HEK293 (cell line): ENCODE measurements around the gene MIB2.
"Not testable (repeated sequence)": the region's sequence is repeated elsewhere in the genome, so short reads cannot be mapped to it uniquely, and the experiment has no call there.

Experiments
- CTCF ChIA-PET: fragments of 350-600 bp; formaldehyde crosslinking; extraction: SDS; loops from one replicate; lab custom pipeline; 2021; ENCODE audit warnings: antibody characterized with exemption; lab: Yijun Ruan, JAX
- POLR2A ChIA-PET: fragments of 300-600 bp; formaldehyde crosslinking; extraction: SDS; loops from one replicate; lab custom pipeline; 2020; ENCODE audit warnings: antibody characterized with exemption, inconsistent platforms; lab: Yijun Ruan, JAX
- H3K27ac ChIP-seq: fragments of 200-500 bp; sonication (Bioruptor generic); 2 replicates; pipeline ENCODE4 v1.5.1; 2014; ENCODE audit warnings: low read depth, low read length, control low read depth, inconsistent platforms; ENCODE audit errors: extremely low read depth
- H3K36me3 ChIP-seq, 2 experiments: fragments of 200-500 bp in 1 of 2; sonication (Bioruptor generic) in 1 of 2; 1 replicate in 1 of 2; 2 replicates in 1 of 2; pipeline ENCODE4 v1.5.1; 2014 to 2017; ENCODE audit warnings: inconsistent platforms in 2 of 2, low read length in 2 of 2; ENCODE audit not compliant: control insufficient read depth in 2 of 2, insufficient read depth in 1 of 2
- H3K4me1 ChIP-seq: fragments of 200-500 bp; sonication (Bioruptor generic); 2 replicates; pipeline ENCODE4 v1.5.1; 2014; ENCODE audit warnings: mild to moderate bottlenecking, low read length, inconsistent platforms; ENCODE audit not compliant: control insufficient read depth, insufficient read depth
- H3K4me3 ChIP-seq: 2 replicates; pipeline ENCODE4 v1.5.1; 2011; ENCODE audit warnings: low read depth, mild to moderate bottlenecking, control low read depth, low read length, moderate library complexity
- H3K9me3 ChIP-seq: fragments of 200-500 bp; sonication (Bioruptor generic); 2 replicates; pipeline ENCODE4 v1.5.1; 2014; ENCODE audit warnings: low read depth, low read length, inconsistent platforms; ENCODE audit not compliant: control insufficient read depth, insufficient read depth
- GLIS1 ChIP-seq: fragments of 450-650 bp; formaldehyde crosslinking; IDR thresholded peaks from 2 replicates; pipeline ENCODE4 v1.5.1; 2016; ENCODE audit warnings: missing biosample characterization, missing genetic modification characterization
- KLF1 ChIP-seq: fragments of 450-650 bp; formaldehyde crosslinking; IDR thresholded peaks from 2 replicates; pipeline ENCODE4 v1.5.1; 2016; ENCODE audit warnings: missing biosample characterization, missing genetic modification characterization
- KLF16 ChIP-seq: fragments of 450-650 bp; formaldehyde crosslinking; IDR thresholded peaks from 2 replicates; pipeline ENCODE4 v1.5.1; 2017; ENCODE audit warnings: missing biosample characterization, missing genetic modification characterization
- SCRT1 ChIP-seq: fragments of 450-650 bp; formaldehyde crosslinking; IDR thresholded peaks from 2 replicates; pipeline ENCODE4 v1.5.1; 2016; ENCODE audit warnings: missing biosample characterization, missing genetic modification characterization, borderline replicate concordance
- WT1 ChIP-seq: fragments of 450-650 bp; formaldehyde crosslinking; IDR thresholded peaks from 2 replicates; pipeline ENCODE4 v1.5.1; 2016; ENCODE audit warnings: missing biosample characterization, missing genetic modification characterization
- ZBTB7A ChIP-seq: fragments of 450-650 bp; formaldehyde crosslinking; IDR thresholded peaks from 2 replicates; pipeline ENCODE4 v1.5.1; 2016; ENCODE audit warnings: low read depth, missing biosample characterization, missing genetic modification characterization
- ZFHX2 ChIP-seq: fragments of 450-650 bp; formaldehyde crosslinking; conservative IDR thresholded peaks from 2 replicates; pipeline ENCODE4 v1.5.1; 2016; ENCODE audit warnings: missing biosample characterization, missing genetic modification characterization
- ZFP37 ChIP-seq: fragments of 450-650 bp; formaldehyde crosslinking; IDR thresholded peaks from 2 replicates; pipeline ENCODE4 v1.5.1; 2016; ENCODE audit warnings: missing biosample characterization, missing genetic modification characterization
- ZNF121 ChIP-seq: fragments of 450-650 bp; formaldehyde crosslinking; IDR thresholded peaks from 2 replicates; pipeline ENCODE4 v1.5.1; 2016; ENCODE audit warnings: missing biosample characterization, missing genetic modification characterization
- ZNF157 ChIP-seq: fragments of 450-650 bp; formaldehyde crosslinking; IDR thresholded peaks from 2 replicates; pipeline ENCODE4 v1.5.1; 2016; ENCODE audit warnings: missing biosample characterization, missing genetic modification characterization
- ZNF221 ChIP-seq: fragments of 450-650 bp; formaldehyde crosslinking; IDR thresholded peaks from 2 replicates; pipeline ENCODE4 v1.5.1; 2017; ENCODE audit warnings: missing biosample characterization, missing genetic modification characterization, borderline replicate concordance
- ZNF292 ChIP-seq: fragments of 450-650 bp; formaldehyde crosslinking; IDR thresholded peaks from 2 replicates; pipeline ENCODE4 v1.5.1; 2016; ENCODE audit warnings: low read depth, missing biosample characterization, missing genetic modification characterization, borderline replicate concordance
- ZNF398 ChIP-seq: fragments of 450-650 bp; formaldehyde crosslinking; IDR thresholded peaks from 2 replicates; pipeline ENCODE4 v1.5.1; 2017; ENCODE audit warnings: missing biosample characterization, missing genetic modification characterization
- ZNF423 ChIP-seq: fragments of 450-650 bp; formaldehyde crosslinking; IDR thresholded peaks from 2 replicates; pipeline ENCODE4 v1.5.1; 2016; ENCODE audit warnings: missing biosample characterization, missing genetic modification characterization
- ZNF549 ChIP-seq: fragments of 450-650 bp; IDR thresholded peaks from 2 replicates; pipeline ENCODE4 v1.5.1; 2018; ENCODE audit warnings: missing biosample characterization, missing genetic modification characterization, mild to moderate bottlenecking, inconsistent platforms, moderate library complexity
- ZNF561 ChIP-seq: fragments of 450-650 bp; IDR thresholded peaks from 2 replicates; pipeline ENCODE4 v1.5.1; 2018; ENCODE audit warnings: missing biosample characterization, missing genetic modification characterization, borderline replicate concordance
- ZNF677 ChIP-seq: fragments of 450-650 bp; IDR thresholded peaks from 2 replicates; pipeline ENCODE4 v1.5.0; 2018; ENCODE audit warnings: missing biosample characterization, mild to moderate bottlenecking, missing genetic modification characterization, moderate library complexity
- ZNF768 ChIP-seq: fragments of 450-650 bp; formaldehyde crosslinking; IDR thresholded peaks from 2 replicates; pipeline ENCODE4 v1.5.1; 2018; ENCODE audit warnings: missing biosample characterization, mild to moderate bottlenecking, missing genetic modification characterization
- ZNF792 ChIP-seq: fragments of 450-650 bp; formaldehyde crosslinking; IDR thresholded peaks from 2 replicates; pipeline ENCODE4 v1.5.1; 2016; ENCODE audit warnings: missing biosample characterization, missing genetic modification characterization
- TF ChIP-seq, protein P1 (sequence below): fragments of 450-650 bp; formaldehyde crosslinking; IDR thresholded peaks from 2 replicates; pipeline ENCODE4 v1.5.1; 2016; ENCODE audit warnings: missing biosample characterization, missing genetic modification characterization
- TF ChIP-seq, protein P2 (sequence below): fragments of 450-650 bp; formaldehyde crosslinking; IDR thresholded peaks from 2 replicates; pipeline ENCODE4 v1.5.1; 2016; ENCODE audit warnings: missing biosample characterization, missing genetic modification characterization
- TF ChIP-seq, protein P3 (sequence below): fragments of 450-650 bp; formaldehyde crosslinking; IDR thresholded peaks from 2 replicates; pipeline ENCODE4 v1.5.1; 2016; ENCODE audit warnings: missing biosample characterization, missing genetic modification characterization

The MIB2 gene

DNA sequence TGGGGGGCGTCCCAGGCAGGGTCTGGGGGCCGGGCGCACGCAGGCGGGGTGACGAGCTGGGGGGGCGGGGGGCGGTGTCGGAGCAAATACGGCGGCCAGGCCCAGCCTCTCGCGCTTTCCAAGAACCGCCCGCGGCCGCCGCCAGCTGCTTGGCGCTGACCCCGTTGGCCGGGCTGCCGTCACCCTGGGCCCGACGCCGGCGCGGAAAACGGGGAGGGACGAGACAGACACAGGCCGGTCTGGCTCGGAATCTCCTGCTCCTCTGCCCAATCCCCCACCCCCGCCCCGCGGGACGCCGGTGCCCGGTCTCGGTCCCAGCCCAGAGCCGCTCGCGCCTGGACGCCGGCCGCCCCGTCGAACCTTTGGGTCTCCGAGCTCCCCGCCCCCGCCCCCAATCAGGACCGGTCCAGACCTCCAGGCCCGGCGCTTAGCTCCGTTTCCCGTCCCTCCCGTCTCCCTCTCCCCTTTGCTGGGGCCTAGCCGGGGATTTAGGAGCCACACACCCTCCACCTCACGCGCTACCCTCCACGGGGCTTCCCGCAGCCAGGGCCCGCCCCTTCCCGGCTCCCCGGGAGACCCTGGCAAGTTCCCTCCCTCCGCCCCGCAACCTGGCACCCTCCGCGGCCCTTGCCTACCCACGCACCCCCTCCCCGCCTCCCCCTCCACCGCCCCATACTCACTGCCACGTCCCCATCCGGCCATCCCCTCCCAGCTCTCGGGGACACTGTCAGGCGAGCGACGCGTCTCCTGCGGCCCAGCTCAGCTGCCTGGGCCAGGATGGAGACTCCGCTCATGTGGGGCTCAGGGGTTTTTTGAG lies 15.9 kb downstream of the MIB2 start:
- H3K4me1 ChIP-seq, result no peaks in the 10 kb centered on the region
- TF ChIP-seq KLF16 (tag by site-specific recombination) (no peak), ZNF561 (tag by site-specific recombination) (no peak), SCRT1 (tag by site-specific recombination) (no peak), ZNF677 (tag by site-specific recombination) (no peak), ZNF157 (tag by site-specific recombination) (no peak), ZFP37 (tag by site-specific recombination) (no peak), ZNF549 (tag by site-specific recombination) (no peak), KLF1 (tag by site-specific recombination) (no peak), ZFHX2 (no peak), ZNF221 (no peak), ZNF768 (tag by site-specific recombination) (no peak), ZNF423 (tag by site-specific recombination) (no peak), ZNF792 (tag by site-specific recombination) (no peak), ZBTB7A (tag by site-specific recombination) (no peak)
- TF ChIP-seq, protein P1, sequence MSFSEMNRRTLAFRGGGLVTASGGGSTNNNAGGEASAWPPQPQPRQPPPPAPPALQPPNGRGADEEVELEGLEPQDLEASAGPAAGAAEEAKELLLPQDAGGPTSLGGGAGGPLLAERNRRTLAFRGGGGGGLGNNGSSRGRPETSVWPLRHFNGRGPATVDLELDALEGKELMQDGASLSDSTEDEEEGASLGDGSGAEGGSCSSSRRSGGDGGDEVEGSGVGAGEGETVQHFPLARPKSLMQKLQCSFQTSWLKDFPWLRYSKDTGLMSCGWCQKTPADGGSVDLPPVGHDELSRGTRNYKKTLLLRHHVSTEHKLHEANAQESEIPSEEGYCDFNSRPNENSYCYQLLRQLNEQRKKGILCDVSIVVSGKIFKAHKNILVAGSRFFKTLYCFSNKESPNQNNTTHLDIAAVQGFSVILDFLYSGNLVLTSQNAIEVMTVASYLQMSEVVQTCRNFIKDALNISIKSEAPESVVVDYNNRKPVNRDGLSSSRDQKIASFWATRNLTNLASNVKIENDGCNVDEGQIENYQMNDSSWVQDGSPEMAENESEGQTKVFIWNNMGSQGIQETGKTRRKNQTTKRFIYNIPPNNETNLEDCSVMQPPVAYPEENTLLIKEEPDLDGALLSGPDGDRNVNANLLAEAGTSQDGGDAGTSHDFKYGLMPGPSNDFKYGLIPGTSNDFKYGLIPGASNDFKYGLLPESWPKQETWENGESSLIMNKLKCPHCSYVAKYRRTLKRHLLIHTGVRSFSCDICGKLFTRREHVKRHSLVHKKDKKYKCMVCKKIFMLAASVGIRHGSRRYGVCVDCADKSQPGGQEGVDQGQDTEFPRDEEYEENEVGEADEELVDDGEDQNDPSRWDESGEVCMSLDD (tag by site-specific recombination), result no peak
- TF ChIP-seq, protein P2, sequence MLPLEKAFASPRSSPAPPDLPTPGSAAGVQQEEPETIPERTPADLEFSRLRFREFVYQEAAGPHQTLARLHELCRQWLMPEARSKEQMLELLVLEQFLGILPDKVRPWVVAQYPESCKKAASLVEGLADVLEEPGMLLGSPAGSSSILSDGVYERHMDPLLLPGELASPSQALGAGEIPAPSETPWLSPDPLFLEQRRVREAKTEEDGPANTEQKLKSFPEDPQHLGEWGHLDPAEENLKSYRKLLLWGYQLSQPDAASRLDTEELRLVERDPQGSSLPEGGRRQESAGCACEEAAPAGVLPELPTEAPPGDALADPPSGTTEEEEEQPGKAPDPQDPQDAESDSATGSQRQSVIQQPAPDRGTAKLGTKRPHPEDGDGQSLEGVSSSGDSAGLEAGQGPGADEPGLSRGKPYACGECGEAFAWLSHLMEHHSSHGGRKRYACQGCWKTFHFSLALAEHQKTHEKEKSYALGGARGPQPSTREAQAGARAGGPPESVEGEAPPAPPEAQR (tag by site-specific recombination), result no peak
- TF ChIP-seq, all 188 proteins: peak for 0
- CTCF ChIA-PET, result no interaction called here
- Histone ChIP-seq H3K9me3 (no peaks in the 10 kb centered on the region), H3K27ac (no peak overlapping the region), H3K36me3 (peaks cover 0 to 21% of the 10 kb centered on the region in 2 experiments; a peak in 1 of 3 replicates), H3K4me3 (no peak overlapping the region)
- POLR2A ChIA-PET, result interaction anchor here (0.7 to 0.9 kb wide), 2 partner anchors 9 to 62 kb away, joined by 4 to 8 read pairs; no protein-coding TSS in a partner anchor

- POLR2A ChIA-PET, result interaction anchor here (0.7 to 0.9 kb wide), 2 partner anchors 9 to 62 kb away, joined by 4 to 8 read pairs; no protein-coding TSS in a partner anchor
- TF ChIP-seq, protein P3, sequence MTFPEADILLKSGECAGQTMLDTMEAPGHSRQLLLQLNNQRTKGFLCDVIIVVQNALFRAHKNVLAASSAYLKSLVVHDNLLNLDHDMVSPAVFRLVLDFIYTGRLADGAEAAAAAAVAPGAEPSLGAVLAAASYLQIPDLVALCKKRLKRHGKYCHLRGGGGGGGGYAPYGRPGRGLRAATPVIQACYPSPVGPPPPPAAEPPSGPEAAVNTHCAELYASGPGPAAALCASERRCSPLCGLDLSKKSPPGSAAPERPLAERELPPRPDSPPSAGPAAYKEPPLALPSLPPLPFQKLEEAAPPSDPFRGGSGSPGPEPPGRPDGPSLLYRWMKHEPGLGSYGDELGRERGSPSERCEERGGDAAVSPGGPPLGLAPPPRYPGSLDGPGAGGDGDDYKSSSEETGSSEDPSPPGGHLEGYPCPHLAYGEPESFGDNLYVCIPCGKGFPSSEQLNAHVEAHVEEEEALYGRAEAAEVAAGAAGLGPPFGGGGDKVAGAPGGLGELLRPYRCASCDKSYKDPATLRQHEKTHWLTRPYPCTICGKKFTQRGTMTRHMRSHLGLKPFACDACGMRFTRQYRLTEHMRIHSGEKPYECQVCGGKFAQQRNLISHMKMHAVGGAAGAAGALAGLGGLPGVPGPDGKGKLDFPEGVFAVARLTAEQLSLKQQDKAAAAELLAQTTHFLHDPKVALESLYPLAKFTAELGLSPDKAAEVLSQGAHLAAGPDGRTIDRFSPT (tag by site-specific recombination), result peak; percentile 52
- peak; percentile 70 for TF ChIP-seq WT1 (tag by site-specific recombination)
- TF ChIP-seq ZNF121 (tag by site-specific recombination), result no peak
- no peak for TF ChIP-seq ZNF292 (tag by site-specific recombination)
- TF ChIP-seq GLIS1 (tag by site-specific recombination), result 0 out of 2 replicates have a peak, but pooled peaks have one; percentile 14
- 0 out of 2 replicates have a peak, but pooled peaks have one; percentile 38 for TF ChIP-seq ZNF398 (tag by site-specific recombination)
- Histone ChIP-seq H3K4me1 (no peaks in the 10 kb centered on the region), H3K4me3 (no peak within 1 kb of the TSS), H3K27ac (no peak within 1 kb of the TSS), H3K9me3 (no peaks in the 10 kb centered on the region), H3K36me3 (peaks cover 0 to 24% of the 10 kb centered on the region in 2 experiments; a peak in 1 of 3 replicates)
- CTCF ChIA-PET, result no interaction called here
Observed at GRCh38 chr1:1631782-1632420, 16.6 kb downstream of the MIB2 start, which contains the start of gene MMP23B. Gene MMP23B (plus strand): TSS chr1:1632173. CDS start chr1:1632219, 46 bp downstream.

- H3K9me3 ChIP-seq, H3K4me1 ChIP-seq, H3K4me3 ChIP-seq, H3K27ac ChIP-seq, CTCF ChIA-PET, POLR2A ChIA-PET: not testable (repeated sequence)
- H3K36me3 ChIP-seq, result peaks cover 0 to 19% of the 10 kb centered on the region in 2 experiments; a peak in 1 of 3 replicates
Observed at GRCh38 chr1:1633409-1633808, 18.1 kb downstream of the MIB2 start.
